SK-N-SH treated with all-trans-retinoic acid at 6 μM for 48 hours (cell line): Measurements from ENCODE around the gene LIPH.
"Not testable (repeated sequence)": the region's sequence is repeated elsewhere in the genome, so short reads cannot be mapped to it uniquely, and the experiment has no call there.

ENCODE experiments used
- ATAC-seq: fragments of 200-7000 bp; cut with Tn5 transposase; 3 replicates; pipeline ENCODE4 v1.9.1; 2020; ENCODE audit warnings: mild to moderate bottlenecking, moderate library complexity
- CSDC2 ChIP-seq: fragments of 250-450 bp; sonication (Bioruptor Pico); IDR thresholded peaks from 2 replicates; pipeline ENCODE4 v1.5.0; 2020; ENCODE audit warnings: mild to moderate bottlenecking, moderate library complexity
- GLIS3 ChIP-seq: fragments of 250-450 bp; sonication (Bioruptor Pico); IDR thresholded peaks from 2 replicates; pipeline ENCODE4 v1.5.0; 2020; ENCODE audit warnings: mild to moderate bottlenecking, moderate library complexity
- ISL1 ChIP-seq: fragments of 250-450 bp; sonication (Bioruptor Pico); IDR thresholded peaks from 2 replicates; pipeline ENCODE4 v2.1.2; 2022; ENCODE audit warnings: mild to moderate bottlenecking, moderate library complexity
- OSR1 ChIP-seq: fragments of 250-450 bp; sonication (Bioruptor Pico); IDR thresholded peaks from 2 replicates; pipeline ENCODE4 v1.8.0; 2022; ENCODE audit warnings: moderate library complexity, mild to moderate bottlenecking, inconsistent platforms
- RARB ChIP-seq: fragments of 250-450 bp; sonication (Bioruptor Pico); IDR thresholded peaks from 2 replicates; pipeline ENCODE4 v1.8.0; 2021; ENCODE audit warnings: mild to moderate bottlenecking, moderate library complexity
- SNAI2 ChIP-seq: fragments of 250-450 bp; sonication (Bioruptor Pico); IDR thresholded peaks from 2 replicates; pipeline ENCODE4 v1.5.0; 2020; ENCODE audit warnings: mild to moderate bottlenecking, moderate library complexity
- TCF4 ChIP-seq: fragments of 250-450 bp; sonication (Bioruptor Pico); IDR thresholded peaks from 2 replicates; pipeline ENCODE4 v1.8.0; 2021; ENCODE audit warnings: mild to moderate bottlenecking, moderate library complexity, borderline replicate concordance
- TOX ChIP-seq: fragments of 250-450 bp; sonication (Bioruptor Pico); IDR thresholded peaks from 2 replicates; pipeline ENCODE4 v1.8.0; 2021; ENCODE audit warnings: mild to moderate bottlenecking, moderate library complexity, borderline replicate concordance
- ZC3H10 ChIP-seq: fragments of 250-450 bp; sonication (Bioruptor Pico); IDR thresholded peaks from 2 replicates; pipeline ENCODE4 v1.5.1; 2021; ENCODE audit warnings: mild to moderate bottlenecking, moderate library complexity
- ZFP3 ChIP-seq: fragments of 250-450 bp; sonication (Bioruptor Pico); IDR thresholded peaks from 2 replicates; pipeline ENCODE4 v1.5.0; 2020; ENCODE audit warnings: mild to moderate bottlenecking, moderate library complexity
- ZFP30 ChIP-seq: fragments of 450-650 bp; formaldehyde crosslinking; IDR thresholded peaks from 2 replicates; pipeline ENCODE4 v1.5.0; 2022; ENCODE audit warnings: mild to moderate bottlenecking, moderate library complexity
- ZNF565 ChIP-seq: fragments of 450-650 bp; formaldehyde crosslinking; conservative IDR thresholded peaks from 2 replicates; pipeline ENCODE4 v1.5.0; 2020; ENCODE audit warnings: low read depth, mild to moderate bottlenecking, moderate library complexity
- ZNF70 ChIP-seq: fragments of 450-650 bp; formaldehyde crosslinking; IDR thresholded peaks from 2 replicates; pipeline ENCODE4 v1.5.0; 2020; ENCODE audit warnings: mild to moderate bottlenecking, moderate library complexity
- ZNF8 ChIP-seq: fragments of 450-650 bp; formaldehyde crosslinking; IDR thresholded peaks from 2 replicates; pipeline ENCODE4 v1.5.0; 2020; ENCODE audit warnings: mild to moderate bottlenecking, moderate library complexity
- TF ChIP-seq, protein P1 (sequence below): fragments of 250-450 bp; sonication (Bioruptor Pico); IDR thresholded peaks from 2 replicates; pipeline ENCODE4 v1.8.0; 2021; ENCODE audit warnings: low read depth, mild to moderate bottlenecking, moderate library complexity, borderline replicate concordance
- TF ChIP-seq, protein P2 (sequence below): fragments of 250-450 bp; sonication (Bioruptor Pico); IDR thresholded peaks from 2 replicates; pipeline ENCODE4 v1.5.1; 2021; ENCODE audit warnings: mild to moderate bottlenecking, moderate library complexity
- TF ChIP-seq, protein P3 (sequence below): fragments of 250-450 bp; sonication (Bioruptor Pico); IDR thresholded peaks from 2 replicates; pipeline ENCODE4 v1.5.0; 2020; ENCODE audit warnings: mild to moderate bottlenecking, moderate library complexity
- TF ChIP-seq, protein P4 (sequence below): fragments of 250-450 bp; sonication (Bioruptor Pico); IDR thresholded peaks from 2 replicates; pipeline ENCODE4 v1.5.1; 2020; ENCODE audit warnings: low read depth, mild to moderate bottlenecking, moderate library complexity
- TF ChIP-seq, protein P5 (sequence below): fragments of 250-450 bp; sonication (Bioruptor Pico); IDR thresholded peaks from 2 replicates; pipeline ENCODE4 v1.8.0; 2020; ENCODE audit warnings: mild to moderate bottlenecking, moderate library complexity, borderline replicate concordance

LIPH gene

DNA sequence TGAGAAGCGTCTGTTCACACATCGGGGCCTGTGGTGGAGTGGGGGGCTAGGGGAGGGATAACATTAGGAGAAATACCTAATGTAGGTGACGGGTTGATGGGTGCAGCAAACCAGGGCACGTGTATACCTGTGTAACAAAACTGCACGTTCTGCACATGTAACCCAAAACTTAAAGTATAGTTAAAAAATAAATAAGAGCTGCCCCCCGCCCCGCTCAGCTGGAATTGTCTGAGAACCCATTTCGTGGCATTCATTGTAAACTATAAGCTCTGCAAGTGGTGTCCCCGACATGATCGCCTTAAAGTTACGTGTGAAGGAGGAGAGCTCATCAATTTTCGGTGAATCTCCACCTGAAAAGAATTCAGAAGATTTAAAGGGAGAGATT, 7.3 kb upstream of the LIPH start:
- no peak for TF ChIP-seq ZNF8 (CRISPR knock-in tag)
- TF ChIP-seq TCF4 (CRISPR knock-in tag) = no peak
- no peak for TF ChIP-seq CSDC2
- TF ChIP-seq ISL1 (CRISPR knock-in tag) = no peak
- TF ChIP-seq, protein P1, sequence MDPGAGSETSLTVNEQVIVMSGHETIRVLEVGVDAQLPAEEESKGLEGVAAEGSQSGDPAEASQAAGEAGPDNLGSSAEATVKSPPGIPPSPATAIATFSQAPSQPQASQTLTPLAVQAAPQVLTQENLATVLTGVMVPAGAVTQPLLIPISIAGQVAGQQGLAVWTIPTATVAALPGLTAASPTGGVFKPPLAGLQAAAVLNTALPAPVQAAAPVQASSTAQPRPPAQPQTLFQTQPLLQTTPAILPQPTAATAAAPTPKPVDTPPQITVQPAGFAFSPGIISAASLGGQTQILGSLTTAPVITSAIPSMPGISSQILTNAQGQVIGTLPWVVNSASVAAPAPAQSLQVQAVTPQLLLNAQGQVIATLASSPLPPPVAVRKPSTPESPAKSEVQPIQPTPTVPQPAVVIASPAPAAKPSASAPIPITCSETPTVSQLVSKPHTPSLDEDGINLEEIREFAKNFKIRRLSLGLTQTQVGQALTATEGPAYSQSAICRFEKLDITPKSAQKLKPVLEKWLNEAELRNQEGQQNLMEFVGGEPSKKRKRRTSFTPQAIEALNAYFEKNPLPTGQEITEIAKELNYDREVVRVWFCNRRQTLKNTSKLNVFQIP (CRISPR knock-in tag) = no peak
- TF ChIP-seq GLIS3 (CRISPR knock-in tag) = no peak
- no peak for TF ChIP-seq OSR1 (CRISPR knock-in tag)
- no peak for TF ChIP-seq ZC3H10 (CRISPR knock-in tag)
- no peak for TF ChIP-seq ZNF565
- TF ChIP-seq, protein P2, sequence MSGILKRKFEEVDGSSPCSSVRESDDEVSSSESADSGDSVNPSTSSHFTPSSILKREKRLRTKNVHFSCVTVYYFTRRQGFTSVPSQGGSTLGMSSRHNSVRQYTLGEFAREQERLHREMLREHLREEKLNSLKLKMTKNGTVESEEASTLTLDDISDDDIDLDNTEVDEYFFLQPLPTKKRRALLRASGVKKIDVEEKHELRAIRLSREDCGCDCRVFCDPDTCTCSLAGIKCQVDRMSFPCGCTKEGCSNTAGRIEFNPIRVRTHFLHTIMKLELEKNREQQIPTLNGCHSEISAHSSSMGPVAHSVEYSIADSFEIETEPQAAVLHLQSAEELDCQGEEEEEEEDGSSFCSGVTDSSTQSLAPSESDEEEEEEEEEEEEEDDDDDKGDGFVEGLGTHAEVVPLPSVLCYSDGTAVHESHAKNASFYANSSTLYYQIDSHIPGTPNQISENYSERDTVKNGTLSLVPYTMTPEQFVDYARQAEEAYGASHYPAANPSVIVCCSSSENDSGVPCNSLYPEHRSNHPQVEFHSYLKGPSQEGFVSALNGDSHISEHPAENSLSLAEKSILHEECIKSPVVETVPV (CRISPR knock-in tag) = no peak
- TF ChIP-seq, protein P3, sequence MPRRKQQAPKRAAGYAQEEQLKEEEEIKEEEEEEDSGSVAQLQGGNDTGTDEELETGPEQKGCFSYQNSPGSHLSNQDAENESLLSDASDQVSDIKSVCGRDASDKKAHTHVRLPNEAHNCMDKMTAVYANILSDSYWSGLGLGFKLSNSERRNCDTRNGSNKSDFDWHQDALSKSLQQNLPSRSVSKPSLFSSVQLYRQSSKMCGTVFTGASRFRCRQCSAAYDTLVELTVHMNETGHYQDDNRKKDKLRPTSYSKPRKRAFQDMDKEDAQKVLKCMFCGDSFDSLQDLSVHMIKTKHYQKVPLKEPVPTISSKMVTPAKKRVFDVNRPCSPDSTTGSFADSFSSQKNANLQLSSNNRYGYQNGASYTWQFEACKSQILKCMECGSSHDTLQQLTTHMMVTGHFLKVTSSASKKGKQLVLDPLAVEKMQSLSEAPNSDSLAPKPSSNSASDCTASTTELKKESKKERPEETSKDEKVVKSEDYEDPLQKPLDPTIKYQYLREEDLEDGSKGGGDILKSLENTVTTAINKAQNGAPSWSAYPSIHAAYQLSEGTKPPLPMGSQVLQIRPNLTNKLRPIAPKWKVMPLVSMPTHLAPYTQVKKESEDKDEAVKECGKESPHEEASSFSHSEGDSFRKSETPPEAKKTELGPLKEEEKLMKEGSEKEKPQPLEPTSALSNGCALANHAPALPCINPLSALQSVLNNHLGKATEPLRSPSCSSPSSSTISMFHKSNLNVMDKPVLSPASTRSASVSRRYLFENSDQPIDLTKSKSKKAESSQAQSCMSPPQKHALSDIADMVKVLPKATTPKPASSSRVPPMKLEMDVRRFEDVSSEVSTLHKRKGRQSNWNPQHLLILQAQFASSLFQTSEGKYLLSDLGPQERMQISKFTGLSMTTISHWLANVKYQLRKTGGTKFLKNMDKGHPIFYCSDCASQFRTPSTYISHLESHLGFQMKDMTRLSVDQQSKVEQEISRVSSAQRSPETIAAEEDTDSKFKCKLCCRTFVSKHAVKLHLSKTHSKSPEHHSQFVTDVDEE = no peak
- TF ChIP-seq ZFP3 (CRISPR knock-in tag) = no peak
- TF ChIP-seq, all 23 proteins: peak for 0
- no peak for ATAC-seq

DNA sequence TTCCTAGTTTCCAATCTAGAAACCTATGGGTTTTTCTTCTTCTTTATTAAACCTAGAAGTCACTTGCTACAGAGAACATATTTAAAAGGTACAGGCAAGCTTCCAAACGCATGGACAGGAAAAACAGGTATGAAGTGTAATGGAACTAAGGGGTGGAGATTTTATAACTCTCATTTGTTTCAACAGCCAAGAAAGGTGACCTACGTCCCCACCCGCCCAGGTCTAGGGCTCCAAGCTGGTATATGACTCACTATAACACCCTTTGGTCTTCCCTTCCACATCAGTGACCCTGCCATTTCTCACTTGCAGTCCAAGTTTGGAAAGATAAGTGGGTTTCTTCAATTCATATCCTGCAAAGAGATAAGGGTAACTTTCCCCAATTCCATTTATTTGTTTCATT, 6.0 kb upstream of the LIPH start:
- ATAC-seq = no peak
- TF ChIP-seq ZNF8 (CRISPR knock-in tag) = no peak
- TF ChIP-seq SNAI2 = no peak
- no peak for TF ChIP-seq ZNF565
- no peak for TF ChIP-seq GLIS3 (CRISPR knock-in tag)
- no peak for TF ChIP-seq ZNF70 (CRISPR knock-in tag)
- TF ChIP-seq TOX = no peak
- TF ChIP-seq ZFP3 (CRISPR knock-in tag) = no peak
- TF ChIP-seq, protein P4, sequence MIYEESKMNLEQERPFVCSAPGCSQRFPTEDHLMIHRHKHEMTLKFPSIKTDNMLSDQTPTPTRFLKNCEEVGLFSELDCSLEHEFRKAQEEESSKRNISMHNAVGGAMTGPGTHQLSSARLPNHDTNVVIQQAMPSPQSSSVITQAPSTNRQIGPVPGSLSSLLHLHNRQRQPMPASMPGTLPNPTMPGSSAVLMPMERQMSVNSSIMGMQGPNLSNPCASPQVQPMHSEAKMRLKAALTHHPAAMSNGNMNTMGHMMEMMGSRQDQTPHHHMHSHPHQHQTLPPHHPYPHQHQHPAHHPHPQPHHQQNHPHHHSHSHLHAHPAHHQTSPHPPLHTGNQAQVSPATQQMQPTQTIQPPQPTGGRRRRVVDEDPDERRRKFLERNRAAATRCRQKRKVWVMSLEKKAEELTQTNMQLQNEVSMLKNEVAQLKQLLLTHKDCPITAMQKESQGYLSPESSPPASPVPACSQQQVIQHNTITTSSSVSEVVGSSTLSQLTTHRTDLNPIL = no peak

DNA sequence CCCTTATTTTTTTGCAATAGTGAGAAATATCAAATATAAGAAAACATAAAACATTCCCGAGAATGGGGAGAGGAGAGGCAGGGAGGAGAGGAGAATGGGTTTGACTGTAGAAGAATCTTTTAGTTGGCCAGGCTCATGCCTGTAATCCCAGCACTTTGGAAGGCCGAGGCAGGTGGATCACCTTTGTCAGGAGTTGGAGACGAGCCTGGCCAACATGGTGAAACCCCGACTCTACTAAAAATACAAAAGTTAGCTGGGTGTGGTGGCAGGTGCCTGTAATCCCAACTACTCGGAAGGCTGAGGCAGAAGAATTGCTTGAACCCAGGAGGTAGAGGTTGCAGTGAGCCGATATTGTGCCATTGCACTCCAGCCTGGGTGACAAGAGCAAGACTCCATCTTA, 4.3 kb upstream of the LIPH start:
- not testable (repeated sequence) for ATAC-seq

DNA sequence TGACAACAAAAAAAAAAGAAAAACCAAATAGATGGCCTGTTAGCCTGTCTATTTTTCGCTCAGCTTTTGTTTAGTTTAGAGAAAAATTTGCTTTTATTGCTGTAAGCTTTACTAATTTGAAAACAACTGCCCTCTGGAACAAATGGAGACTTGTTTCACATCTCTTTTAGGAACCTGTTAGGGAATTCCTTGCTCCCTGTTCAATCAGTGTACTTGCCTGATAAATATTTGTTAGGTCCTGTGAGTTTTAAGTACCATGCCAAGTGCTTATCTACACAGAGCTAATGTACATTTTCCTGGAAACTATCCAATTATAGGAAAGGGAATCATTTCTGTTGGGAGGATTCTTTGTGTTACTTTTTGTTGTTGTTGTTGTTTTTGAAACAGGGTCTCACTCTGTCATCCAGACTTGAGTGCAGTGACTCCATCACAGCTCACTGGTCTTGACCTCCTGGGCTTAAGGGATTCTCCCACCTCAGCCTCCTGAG, 3.5 kb upstream of the LIPH start:
- TF ChIP-seq, protein P4 = no peak
- no peak for TF ChIP-seq ZNF70 (CRISPR knock-in tag)

DNA sequence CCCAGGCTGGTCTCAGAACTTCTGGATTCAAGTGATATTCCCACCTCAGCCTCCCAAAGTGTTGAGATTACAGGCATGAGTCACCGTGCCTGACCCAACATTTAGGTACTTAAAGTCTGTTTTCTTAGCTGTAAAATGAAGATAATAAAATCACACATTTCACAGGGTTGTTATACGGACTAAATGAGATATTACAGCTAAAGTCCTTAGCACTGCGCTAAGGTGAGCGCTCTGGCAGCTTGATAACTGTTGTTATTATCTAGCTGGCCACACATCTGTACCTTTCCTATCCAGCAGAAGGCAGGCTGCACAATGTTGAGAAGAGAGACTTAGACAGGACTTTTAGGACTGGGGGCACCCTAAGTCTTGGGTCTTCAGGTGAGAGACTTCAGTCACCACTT, 2.7 kb upstream of the LIPH start:
- no peak for TF ChIP-seq ZNF8 (CRISPR knock-in tag)
- TF ChIP-seq, protein P5, sequence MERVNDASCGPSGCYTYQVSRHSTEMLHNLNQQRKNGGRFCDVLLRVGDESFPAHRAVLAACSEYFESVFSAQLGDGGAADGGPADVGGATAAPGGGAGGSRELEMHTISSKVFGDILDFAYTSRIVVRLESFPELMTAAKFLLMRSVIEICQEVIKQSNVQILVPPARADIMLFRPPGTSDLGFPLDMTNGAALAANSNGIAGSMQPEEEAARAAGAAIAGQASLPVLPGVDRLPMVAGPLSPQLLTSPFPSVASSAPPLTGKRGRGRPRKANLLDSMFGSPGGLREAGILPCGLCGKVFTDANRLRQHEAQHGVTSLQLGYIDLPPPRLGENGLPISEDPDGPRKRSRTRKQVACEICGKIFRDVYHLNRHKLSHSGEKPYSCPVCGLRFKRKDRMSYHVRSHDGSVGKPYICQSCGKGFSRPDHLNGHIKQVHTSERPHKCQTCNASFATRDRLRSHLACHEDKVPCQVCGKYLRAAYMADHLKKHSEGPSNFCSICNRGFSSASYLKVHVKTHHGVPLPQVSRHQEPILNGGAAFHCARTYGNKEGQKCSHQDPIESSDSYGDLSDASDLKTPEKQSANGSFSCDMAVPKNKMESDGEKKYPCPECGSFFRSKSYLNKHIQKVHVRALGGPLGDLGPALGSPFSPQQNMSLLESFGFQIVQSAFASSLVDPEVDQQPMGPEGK = no peak
- TF ChIP-seq CSDC2 = no peak
- no peak for TF ChIP-seq ZFP3 (CRISPR knock-in tag)
- TF ChIP-seq RARB (CRISPR knock-in tag) = no peak
- no peak for TF ChIP-seq ZFP30 (CRISPR knock-in tag)
- no peak for TF ChIP-seq ZC3H10 (CRISPR knock-in tag)
- TF ChIP-seq, protein P2 (CRISPR knock-in tag) = no peak
- TF ChIP-seq, all 23 proteins: peak for 0
- ATAC-seq = no peak

More for the DNA sequence above, 3.5 kb upstream of the LIPH start:
- no peak for ATAC-seq
